ENCODE data around the gene BARX2. TPM values are rescaled to one million over a fixed set of nuclear protein-coding genes. Genes with fewer than 3 reads are reported as not detected.

The BARX2 gene
- total and polyA plus RNA-seq, 2 donors (not counting 3 experiments of a cell fraction or from before 2014, with no cell fraction given): not detected

- Histone ChIP-seq H3K27ac (ENCODE audit: insufficient read depth, low read depth, low read length) (no peak overlapping the region), H4K20me1 (replicated peaks; ENCODE audit: control insufficient read depth, extremely low read depth, insufficient read depth, low read length) (no peaks in the 10 kb centered on the region), H3K27me3 (ENCODE audit: control insufficient read depth in 2 of 2, insufficient read depth in 2 of 2, low read length in 2 of 2) (no peaks in the 10 kb centered on the region), H3K4me3 (replicated peaks in 1 of 3; ENCODE audit: insufficient read depth in 1 of 3, low read depth in 1 of 3, low read length in 3 of 3) (no peak overlapping the region), H3K36me3 (ENCODE audit: control insufficient read depth in 2 of 2, extremely low read depth in 1 of 2, insufficient read depth in 2 of 2, low read length in 2 of 2) (no peaks in the 10 kb centered on the region), H3K79me2 (ENCODE audit: control insufficient read depth, insufficient read depth, low read length) (no peaks in the 10 kb centered on the region), H3K9ac (replicated peaks; ENCODE audit: extremely low read depth, insufficient read depth, low read length) (no peak overlapping the region), H3K9me3 (replicated peaks; ENCODE audit: control insufficient read depth, insufficient read depth, low read length) (no peaks in the 10 kb centered on the region), H2AFZ (ENCODE audit: low read depth, low read length) (no peak overlapping the region), H3K9me1 (replicated peaks; ENCODE audit: control insufficient read depth, extremely low read depth, insufficient read depth, low read length) (no peaks in the 10 kb centered on the region), H3K4me1 (ENCODE audit: control insufficient read depth, extremely low read depth, insufficient read depth, low read length) (no peaks in the 10 kb centered on the region), H3K4me2 (ENCODE audit: insufficient read depth, low read length) (no peak overlapping the region)
- DNase-seq (ENCODE audit: low read depth, low spot score) (no peak), FAIRE-seq (no peak)
- dilution Hi-C loops (cut with MboI; ENCODE audit: extremely low pct_ligation_motif_present, low sequenced_read_pairs) (no loop called here), intact Hi-C loops (cut with micrococcal nuclease) (no loop called here)
- no TSS peak for BruUV-seq (replicated peaks)
- ChIA-PET POLR2A (no interaction called here), CTCF (interaction anchor here (0.8 kb wide), 1 partner anchor 286 kb away, joined by 3 read pairs; no protein-coding TSS in a partner anchor)
- no peak for TF ChIP-seq MYC (IDR thresholded peaks at IDR 0.05; ENCODE audit: low read depth, low read length)
- TF ChIP-seq MAX (IDR thresholded peaks at IDR 0.05; ENCODE audit: insufficient read depth, insufficient read length): no peak
- no peak for TF ChIP-seq POLR2A (IDR thresholded peaks at IDR 0.05; ENCODE audit: low read depth, low read length)
- TF ChIP-seq CTCF (IDR thresholded peaks at IDR 0.05; ENCODE audit: extremely low read depth in 1 of 2, insufficient read depth in 1 of 2, low read depth in 1 of 2, low read length in 2 of 2): no peak
- no peak for TF ChIP-seq GATA2 (IDR thresholded peaks at IDR 0.05; ENCODE audit: insufficient read depth, insufficient read length, low read depth, low read length)
- TF ChIP-seq JUN (IDR thresholded peaks at IDR 0.05; ENCODE audit: borderline replicate concordance, insufficient read depth, insufficient read length, low read depth): no peak
- TF ChIP-seq FOS (IDR thresholded peaks at IDR 0.05; ENCODE audit: borderline replicate concordance, insufficient read depth, low read length): no peak
- no peak for TF ChIP-seq POLR2AphosphoS5 (IDR thresholded peaks at IDR 0.05; ENCODE audit: insufficient read depth, low read depth, low read length)
- no peak for TF ChIP-seq EZH2 (IDR thresholded peaks at IDR 0.05; ENCODE audit: borderline replicate concordance, low read depth, low read length, severe bottlenecking)
These were observed 75.9 kb downstream of the BARX2 start for GRCh38 chr11:129451524-129451923.

All from endothelial cell of umbilical vein (primary cell).